ENCODE measurements around the gene PCDH9.

PCDH9 gene

GRCh38 chr13:66659701-66660467, 570.3 kb downstream of the PCDH9 start:
- no peaks in the 10 kb centered on the region for H3K27me3 ChIP-seq (ENCODE audit: insufficient read depth, low read depth)
- H3K79me2 ChIP-seq (ENCODE audit: insufficient read depth, low read depth) = no peaks in the 10 kb centered on the region
- no peaks in the 10 kb centered on the region for H3K36me3 ChIP-seq (ENCODE audit: insufficient read depth)
- no peak overlapping the region for H3K4me2 ChIP-seq
- no peak overlapping the region for H3K27ac ChIP-seq
- no peak overlapping the region for H3K9ac ChIP-seq
- no peaks in the 10 kb centered on the region for H4K20me1 ChIP-seq (ENCODE audit: insufficient read depth)
- no peaks in the 10 kb centered on the region for H3K4me1 ChIP-seq (ENCODE audit: low read depth, poor library complexity, severe bottlenecking)
- no peak overlapping the region for H2AFZ ChIP-seq (ENCODE audit: low read depth)
- no peak for TF ChIP-seq CTCF (conservative IDR thresholded peaks at IDR 0.05; ENCODE audit: low read depth, low read length)
- H3K4me3 ChIP-seq (IDR thresholded peaks at IDR 0.05; ENCODE audit: insufficient read depth, low read depth, low read length) = no peak overlapping the region

GRCh38 chr13:66659286-66659685, 570.9 kb downstream of the PCDH9 start:
- Histone ChIP-seq H3K4me3 (IDR thresholded peaks at IDR 0.05; ENCODE audit: insufficient read depth, low read depth, low read length) (no peak overlapping the region), H3K4me1 (ENCODE audit: low read depth, poor library complexity, severe bottlenecking) (no peaks in the 10 kb centered on the region), H3K4me2 (no peak overlapping the region), H2AFZ (ENCODE audit: low read depth) (no peak overlapping the region), H4K20me1 (ENCODE audit: insufficient read depth) (no peaks in the 10 kb centered on the region), H3K79me2 (ENCODE audit: insufficient read depth, low read depth) (no peaks in the 10 kb centered on the region), H3K27ac (no peak overlapping the region), H3K27me3 (ENCODE audit: insufficient read depth, low read depth) (no peaks in the 10 kb centered on the region), H3K9ac (no peak overlapping the region), H3K36me3 (ENCODE audit: insufficient read depth) (no peaks in the 10 kb centered on the region)
- no peak for TF ChIP-seq CTCF (conservative IDR thresholded peaks at IDR 0.05; ENCODE audit: low read depth, low read length)

- no peaks in the 10 kb centered on the region for H3K4me1 ChIP-seq (ENCODE audit: low read depth, poor library complexity, severe bottlenecking)
- no peaks in the 10 kb centered on the region for H3K36me3 ChIP-seq (ENCODE audit: insufficient read depth)
- H3K4me2 ChIP-seq = no peak overlapping the region
- no peaks in the 10 kb centered on the region for H3K27me3 ChIP-seq (ENCODE audit: insufficient read depth, low read depth)
- no peak overlapping the region for H2AFZ ChIP-seq (ENCODE audit: low read depth)
- no peak overlapping the region for H3K4me3 ChIP-seq (IDR thresholded peaks at IDR 0.05; ENCODE audit: insufficient read depth, low read depth, low read length)
- H4K20me1 ChIP-seq (ENCODE audit: insufficient read depth) = no peaks in the 10 kb centered on the region
- no peaks in the 10 kb centered on the region for H3K79me2 ChIP-seq (ENCODE audit: insufficient read depth, low read depth)
- no peak overlapping the region for H3K9ac ChIP-seq
- no peak overlapping the region for H3K27ac ChIP-seq
- TF ChIP-seq CTCF (conservative IDR thresholded peaks at IDR 0.05; ENCODE audit: low read depth, low read length) = no peak
These were observed 572.8 kb downstream of the PCDH9 start for GRCh38 chr13:66657165-66657881.

GRCh38 chr13:66655847-66656454, 574.2 kb downstream of the PCDH9 start:
- no peak for TF ChIP-seq CTCF (conservative IDR thresholded peaks at IDR 0.05; ENCODE audit: low read depth, low read length)
- Histone ChIP-seq H2AFZ (ENCODE audit: low read depth) (no peak overlapping the region), H3K79me2 (ENCODE audit: insufficient read depth, low read depth) (no peaks in the 10 kb centered on the region), H4K20me1 (ENCODE audit: insufficient read depth) (no peaks in the 10 kb centered on the region), H3K4me1 (ENCODE audit: low read depth, poor library complexity, severe bottlenecking) (no peaks in the 10 kb centered on the region), H3K4me2 (no peak overlapping the region), H3K36me3 (ENCODE audit: insufficient read depth) (no peaks in the 10 kb centered on the region), H3K27ac (no peak overlapping the region), H3K4me3 (IDR thresholded peaks at IDR 0.05; ENCODE audit: insufficient read depth, low read depth, low read length) (no peak overlapping the region), H3K9ac (no peak overlapping the region), H3K27me3 (ENCODE audit: insufficient read depth, low read depth) (no peaks in the 10 kb centered on the region)

Data from KMS-11 (cell line).